Naive thymus-derived CD8-positive, alpha-beta T cell (primary cell): ENCODE measurements around the gene CEND1. TPM values are rescaled to one million over a fixed set of nuclear protein-coding genes. Genes with fewer than 3 reads are reported as not detected.

ENCODE experiments used
- ATAC-seq, 2 donors: fragments of 150-1000 bp; cut with Tn5 transposase in 1 of 2; sonication (Bioruptor Pico), chemical (Tn5 transposase) in 1 of 2; 1 replicate in 1 of 2; 2 replicates in 1 of 2; pipeline ENCODE4 v1.10.0; 2021; ENCODE audit warnings: mild to moderate bottlenecking in 2 of 2, moderate library complexity in 2 of 2
- POLR2A ChIA-PET: fragments of 350-600 bp; sonication (Branson Sonifier 250); formaldehyde crosslinking; loops from one replicate; lab custom pipeline; 2021; ENCODE audit warnings: antibody characterized with exemption; lab: Charles Lee
- DNase-seq, 10 donors: peaks; one replicate each; pipeline versions ENCODE4 v3.0.0 to v3.0.0-alpha.2; 2020 to 2022
- H3K27ac Mint-ChIP-seq, 10 donors: one replicate each; pipeline ENCODE4 v1.8.0; 2020 to 2022; ENCODE audit warnings: mild to moderate bottlenecking in 10 of 10, mixed read lengths in 10 of 10, moderate library complexity in 4 of 10, inconsistent platforms in 1 of 10
- H3K27me3 Mint-ChIP-seq, 5 donors: one replicate each; pipeline ENCODE4 v1.8.0; 2021 to 2022; ENCODE audit warnings: mixed read lengths in 5 of 5
- H3K36me3 Mint-ChIP-seq, 3 donors: one replicate each; pipeline ENCODE4 v1.8.0; 2020 to 2022; ENCODE audit warnings: mixed read lengths in 3 of 3, mild to moderate bottlenecking in 2 of 3, inconsistent platforms in 1 of 3
- H3K4me1 Mint-ChIP-seq, 4 donors: one replicate each; pipeline ENCODE4 v1.8.0; 2021 to 2022; ENCODE audit warnings: mixed read lengths in 4 of 4
- H3K4me3 Mint-ChIP-seq, 10 donors: one replicate each; pipeline ENCODE4 v1.8.0; 2020 to 2022; ENCODE audit warnings: mild to moderate bottlenecking in 10 of 10, mixed read lengths in 10 of 10, moderate library complexity in 6 of 10, inconsistent platforms in 1 of 10
- H3K9me3 Mint-ChIP-seq, 9 donors: one replicate each; pipeline ENCODE4 v1.8.0; 2020 to 2022; ENCODE audit warnings: mixed read lengths in 9 of 9, mild to moderate bottlenecking in 3 of 9, inconsistent platforms in 1 of 9, moderate library complexity in 1 of 9
- polyA plus RNA-seq, 3 donors: library from polyadenylated mRNA; unstranded; fragments of 300-500 nt; fragmentation: Illumina TruSeq; gene quantifications; one replicate each; pipeline ENCODE4 v1.2.3, GENCODE V29; 2021
- total RNA-seq, 8 experiments: library from RNA in 2 of 8; stranded (reverse) in 2 of 8; gene quantifications; one replicate each; pipeline ENCODE4 v1.2.3 and lab custom pipeline; 2021 to 2026

Gene CEND1
- total and polyA plus RNA-seq, 5 experiments from 2014 or later: not detected

DNA sequence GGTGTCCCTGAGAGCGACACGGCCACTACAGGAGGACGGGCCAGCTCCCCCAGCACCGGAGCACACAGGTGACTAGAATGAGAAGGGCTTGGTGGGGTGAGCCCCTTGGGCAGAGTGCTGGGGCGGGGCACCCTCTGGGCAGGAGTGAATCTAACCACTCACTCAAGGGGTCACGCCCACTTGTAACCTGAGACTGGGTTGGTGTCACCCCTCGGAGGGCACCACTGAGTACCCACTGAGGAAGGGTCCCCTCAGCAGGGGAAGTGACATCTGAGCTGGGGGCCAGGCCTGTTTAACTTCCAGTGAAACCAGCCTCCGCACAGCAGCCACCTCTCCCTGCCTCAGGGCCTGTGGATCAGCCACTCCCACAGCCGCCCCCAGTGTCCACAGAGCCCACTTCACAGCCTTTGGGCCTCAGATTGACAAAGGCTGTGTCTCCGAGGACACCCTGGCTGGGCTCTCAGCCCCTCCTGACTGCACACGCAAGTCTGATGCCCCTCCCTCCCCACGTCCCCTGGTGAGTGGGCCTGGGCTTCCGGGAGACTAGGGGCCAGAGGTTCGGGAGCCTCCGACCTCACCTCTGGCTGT is 18.2 kb downstream of the CEND1 start:
- ATAC-seq (no peak), DNase-seq (no peak)
- H3K4me1 Mint-ChIP-seq: peaks cover 5 to 20% (median 18%) of the 10 kb centered on the region in 4 donors
- peaks cover 0 to 9% (median 0%) of the 10 kb centered on the region in 3 donors for H3K36me3 Mint-ChIP-seq
- POLR2A ChIA-PET: no interaction called here
- no peak overlapping the region for H3K27ac Mint-ChIP-seq
- no peaks in the 10 kb centered on the region for H3K27me3 Mint-ChIP-seq
- H3K9me3 Mint-ChIP-seq: no peaks in the 10 kb centered on the region
- H3K4me3 Mint-ChIP-seq: no peak overlapping the region

DNA sequence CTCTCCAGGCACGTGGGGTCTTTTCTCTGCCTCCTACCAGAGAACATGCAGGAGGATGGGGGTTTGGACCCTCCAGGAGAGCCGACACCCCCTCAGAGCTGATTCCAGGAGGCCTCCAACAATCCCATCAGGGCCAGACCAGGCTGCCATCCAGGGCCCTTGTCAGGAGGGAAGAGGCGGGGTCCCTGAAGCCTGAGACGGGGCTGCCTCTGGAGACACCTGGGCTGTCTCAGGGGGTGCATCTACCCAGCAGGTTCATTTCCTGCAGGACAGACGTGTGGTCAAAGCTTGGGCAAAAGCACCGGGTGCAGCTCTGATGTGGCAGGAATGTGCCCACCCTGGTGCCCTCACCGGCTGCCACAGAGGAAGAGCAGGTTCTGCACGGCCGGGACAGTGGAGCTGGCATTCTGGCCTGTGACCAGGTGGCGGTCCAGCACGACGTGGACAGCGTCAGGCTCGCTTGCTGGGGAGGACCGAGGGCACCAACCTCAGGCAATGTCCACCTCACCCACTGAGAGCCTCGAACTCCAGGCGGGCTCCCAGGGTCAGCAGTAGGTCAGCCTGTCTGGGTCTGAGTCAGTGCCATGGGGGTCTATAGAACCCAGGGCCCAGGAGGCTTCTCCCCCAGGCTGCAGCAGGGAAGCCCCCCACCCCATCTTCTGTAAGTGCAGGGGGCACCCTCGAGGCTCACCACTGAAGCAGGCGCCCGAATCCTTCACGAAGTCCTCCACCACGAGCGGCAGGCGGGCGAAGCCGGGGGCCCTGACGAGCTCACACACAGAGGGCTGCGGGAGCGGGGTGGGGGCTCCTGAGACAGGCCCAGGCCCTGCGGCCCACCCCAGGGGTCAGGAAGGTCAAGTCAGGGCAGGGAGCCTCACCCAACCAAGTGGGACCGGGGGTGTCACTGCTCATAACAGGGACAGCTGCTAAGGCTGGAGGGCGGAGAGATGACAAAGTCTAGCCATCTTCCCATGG is 19.0 kb downstream of the CEND1 start:
- no peaks in the 10 kb centered on the region for H3K9me3 Mint-ChIP-seq
- no peak overlapping the region for H3K4me3 Mint-ChIP-seq
- H3K27me3 Mint-ChIP-seq: no peaks in the 10 kb centered on the region
- H3K27ac Mint-ChIP-seq: no peak overlapping the region
- ATAC-seq (no peak), DNase-seq (no peak)
- POLR2A ChIA-PET: no interaction called here
- peaks cover 2 to 14% (median 12%) of the 10 kb centered on the region in 4 donors for H3K4me1 Mint-ChIP-seq
- peaks cover 0 to 9% (median 0%) of the 10 kb centered on the region in 3 donors for H3K36me3 Mint-ChIP-seq

DNA sequence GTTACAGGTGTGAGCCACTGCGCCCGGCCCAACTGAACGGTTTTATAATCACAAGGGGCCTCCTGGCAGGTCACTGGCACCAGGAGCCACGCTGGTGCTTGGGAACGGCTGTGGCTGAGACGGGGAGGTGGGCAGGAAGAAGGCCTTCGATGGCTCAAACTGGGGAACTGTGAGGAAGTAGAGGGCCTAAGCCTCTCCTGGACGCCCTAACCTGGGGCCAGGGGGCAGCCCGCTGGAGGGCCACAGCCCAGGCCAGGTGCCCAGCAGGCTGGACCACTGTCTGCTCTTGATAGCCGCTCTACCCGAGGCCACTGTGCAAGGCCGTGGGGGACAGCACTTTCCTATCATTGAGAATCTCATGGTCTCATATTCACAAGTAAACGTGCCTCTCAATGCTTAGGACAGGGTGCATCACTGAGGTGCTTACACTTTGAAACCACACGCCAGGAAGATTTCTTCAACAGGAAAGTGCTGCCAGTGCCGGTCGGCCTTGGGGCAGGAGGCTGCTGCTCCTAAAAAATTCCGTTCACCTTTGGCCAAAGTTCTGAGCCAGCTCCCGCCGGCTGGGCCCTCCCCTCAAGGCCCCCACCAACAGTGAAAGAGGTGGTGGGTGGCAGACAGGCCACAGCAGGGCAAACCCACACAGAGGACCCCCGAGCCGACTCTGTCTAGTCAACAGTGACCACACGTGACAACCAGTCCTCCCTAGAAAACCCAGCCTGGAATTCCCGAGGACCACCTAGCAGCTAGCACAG is 19.8 kb downstream of the CEND1 start:
- Mint-ChIP-seq H3K27me3 (no peaks in the 10 kb centered on the region), H3K4me1 (peaks cover 0 to 10% (median 6%) of the 10 kb centered on the region in 4 donors), H3K36me3 (peaks cover 0 to 13% (median 0%) of the 10 kb centered on the region in 3 donors), H3K27ac (no peak overlapping the region), H3K9me3 (no peaks in the 10 kb centered on the region), H3K4me3 (no peak overlapping the region)
- no peak for ATAC-seq
- POLR2A ChIA-PET: no interaction called here
- DNase-seq: no peak

DNA sequence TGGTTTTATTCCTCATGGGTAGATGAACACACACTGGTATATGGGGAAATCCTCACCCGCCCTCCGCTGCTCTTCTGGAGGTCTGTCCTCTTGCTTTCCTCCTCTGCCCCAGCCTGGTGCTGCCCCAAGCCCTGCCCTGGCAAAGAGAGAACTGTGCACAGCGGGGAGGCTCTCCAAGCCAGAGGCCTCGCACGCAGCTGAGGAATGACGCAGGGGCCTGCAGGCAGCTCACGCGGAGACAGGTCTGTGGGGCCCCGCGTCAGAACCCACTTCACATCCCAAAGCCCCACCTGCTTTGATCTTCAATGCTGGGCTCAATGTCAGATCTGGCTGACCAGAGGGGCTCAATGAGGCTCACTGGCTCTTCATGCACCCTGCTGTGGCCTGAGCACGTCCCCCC is 22.7 kb downstream of the CEND1 start:
- POLR2A ChIA-PET: no interaction called here

DNA sequence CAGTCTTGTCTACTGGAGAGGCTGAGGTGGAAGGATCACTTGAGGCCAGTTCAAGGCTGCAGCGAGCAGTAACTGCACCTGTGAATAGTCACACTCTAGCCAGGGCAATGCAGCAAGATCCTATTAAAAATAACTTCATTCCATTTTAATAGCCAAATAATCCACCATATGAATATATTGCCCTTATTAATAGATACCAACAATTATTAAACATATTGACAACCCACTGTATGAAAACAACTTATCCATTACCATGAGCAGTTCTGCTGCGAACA is 23.0 kb downstream of the CEND1 start:
- Mint-ChIP-seq H3K4me3 (no peak overlapping the region), H3K27me3 (no peaks in the 10 kb centered on the region), H3K4me1 (peaks cover 0 to 3% (median 1%) of the 10 kb centered on the region in 4 donors), H3K9me3 (no peaks in the 10 kb centered on the region), H3K36me3 (peaks cover 0 to 28% (median 0%) of the 10 kb centered on the region in 3 donors), H3K27ac (no peak overlapping the region)
- POLR2A ChIA-PET: no interaction called here
- ATAC-seq: no peak
- no peak for DNase-seq

More for the DNA sequence above, 22.7 kb downstream of the CEND1 start:
- Mint-ChIP-seq H3K4me1 (peaks cover 0 to 3% (median 1%) of the 10 kb centered on the region in 4 donors), H3K4me3 (no peak overlapping the region), H3K27ac (no peak overlapping the region), H3K9me3 (no peaks in the 10 kb centered on the region), H3K27me3 (no peaks in the 10 kb centered on the region), H3K36me3 (peaks cover 0 to 25% (median 0%) of the 10 kb centered on the region in 3 donors)
- DNase-seq (no peak), ATAC-seq (no peak)

DNA sequence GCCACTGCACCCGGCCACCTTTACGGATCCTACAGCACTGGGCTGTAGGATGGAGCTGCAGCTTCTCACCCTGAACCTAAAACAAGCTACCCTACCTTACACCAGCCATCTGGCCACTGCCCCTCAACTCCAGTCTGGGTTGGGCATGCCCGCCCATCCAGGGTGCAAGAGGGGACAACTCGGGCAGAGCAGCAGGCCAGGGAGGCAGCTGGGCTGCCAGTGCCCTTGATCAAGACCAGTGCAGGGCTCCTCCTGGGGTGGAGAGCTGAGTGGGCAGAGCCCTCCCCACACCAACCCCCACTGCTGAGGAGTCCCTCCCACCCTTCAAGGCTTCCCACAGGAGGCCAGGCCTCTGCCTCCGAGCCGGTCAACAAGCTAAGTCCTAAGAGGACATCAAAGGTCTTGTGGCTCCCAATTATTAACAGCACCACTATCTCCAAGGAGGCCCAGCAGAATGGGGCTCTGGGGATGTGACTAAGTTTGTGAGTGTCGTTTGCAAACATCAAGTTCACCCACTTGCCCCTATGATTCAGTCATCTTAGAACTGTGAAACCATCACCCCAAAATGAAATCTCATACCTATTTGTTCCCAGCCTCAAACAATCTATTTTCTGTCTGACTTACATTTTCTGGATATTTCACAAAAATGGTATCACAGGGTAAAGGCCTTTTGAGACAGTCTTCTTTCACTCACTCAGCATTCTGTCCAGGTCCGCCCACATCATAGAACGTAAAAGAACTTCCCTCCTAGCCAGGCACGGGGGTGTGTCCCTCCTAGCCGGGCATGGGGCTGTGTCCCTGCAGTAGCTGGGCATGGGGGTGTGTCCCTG is 23.6 kb downstream of the CEND1 start:
- POLR2A ChIA-PET: no interaction called here
- no peak overlapping the region for H3K4me3 Mint-ChIP-seq
- peaks cover 0 to 34% (median 0%) of the 10 kb centered on the region in 3 donors for H3K36me3 Mint-ChIP-seq
- H3K27ac Mint-ChIP-seq: no peak overlapping the region
- DNase-seq (no peak), ATAC-seq (no peak)
- H3K9me3 Mint-ChIP-seq: no peaks in the 10 kb centered on the region
- peaks cover 0 to 3% (median 1%) of the 10 kb centered on the region in 4 donors for H3K4me1 Mint-ChIP-seq
- no peaks in the 10 kb centered on the region for H3K27me3 Mint-ChIP-seq

DNA sequence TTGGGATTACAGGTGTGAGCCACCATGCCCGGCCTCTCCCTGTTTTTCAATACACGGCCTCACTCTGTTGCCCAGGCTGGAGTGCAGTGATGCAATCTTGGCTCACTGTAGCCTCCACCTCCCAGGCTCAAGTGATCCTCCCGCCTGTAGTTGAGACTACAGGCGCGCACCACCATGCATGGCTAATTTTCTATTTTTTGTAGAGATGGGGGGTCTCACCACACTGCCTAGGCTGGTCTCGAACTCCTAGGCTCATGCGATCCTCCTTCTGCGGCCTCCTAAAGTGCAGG is 24.1 kb downstream of the CEND1 start:
- POLR2A ChIA-PET: no interaction called here
- H3K27me3 Mint-ChIP-seq: no peaks in the 10 kb centered on the region
- no peak for ATAC-seq
- H3K27ac Mint-ChIP-seq: peak overlapping the region in 2 of 10 donors; percentile 67 to 77
- no peak for DNase-seq
- H3K4me1 Mint-ChIP-seq: peaks cover 0 to 3% (median 1%) of the 10 kb centered on the region in 4 donors
- H3K4me3 Mint-ChIP-seq: no peak overlapping the region
- no peaks in the 10 kb centered on the region for H3K9me3 Mint-ChIP-seq
- H3K36me3 Mint-ChIP-seq: peaks cover 0 to 40% (median 0%) of the 10 kb centered on the region in 3 donors

DNA sequence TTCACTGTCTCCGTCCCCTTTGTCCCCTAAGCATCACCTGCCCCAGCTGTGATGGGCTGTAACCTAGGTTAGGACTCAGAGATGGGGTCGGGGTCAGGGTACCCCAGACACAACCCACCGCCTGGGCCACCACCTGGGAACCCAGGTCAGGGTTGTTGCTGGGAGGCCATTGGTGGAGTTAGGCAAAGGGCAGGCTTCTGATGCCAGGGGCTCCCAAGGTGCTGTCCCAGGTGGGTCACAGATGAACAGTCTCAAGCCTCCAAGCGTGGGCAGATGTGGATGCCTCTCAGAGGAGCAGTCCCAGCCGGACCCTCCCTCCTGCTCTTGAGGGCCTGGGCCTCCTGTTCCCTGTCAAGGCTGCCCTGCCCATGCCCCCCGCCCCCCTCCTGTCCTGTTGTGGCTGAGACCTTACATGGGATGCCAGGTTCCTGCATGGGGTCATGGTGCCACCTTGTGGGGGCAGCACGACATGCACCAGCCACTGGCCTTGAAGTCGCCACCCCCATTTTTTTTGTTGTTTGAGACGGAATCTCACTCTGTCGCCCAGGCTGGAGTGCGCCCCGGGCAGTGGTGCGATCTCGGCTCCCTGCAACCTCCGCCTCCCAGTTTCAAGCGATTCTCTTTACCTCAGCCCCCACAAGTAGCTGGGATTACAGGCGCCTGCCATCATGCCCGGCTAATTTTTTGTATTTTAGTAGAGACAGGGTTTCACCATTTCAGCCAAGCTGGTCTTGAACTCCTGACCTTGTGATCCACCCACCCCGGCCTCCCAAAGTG is 24.7 kb downstream of the CEND1 start:
- POLR2A ChIA-PET: no interaction called here
- Mint-ChIP-seq H3K4me3 (peak overlapping the region in 1 of 10 donors; percentile 24), H3K27ac (peak overlapping the region in 4 of 10 donors; percentile 28 to 77 (median 50)), H3K36me3 (peaks cover 0 to 44% (median 0%) of the 10 kb centered on the region in 3 donors), H3K4me1 (peaks cover 0 to 3% (median 1%) of the 10 kb centered on the region in 4 donors), H3K27me3 (no peaks in the 10 kb centered on the region), H3K9me3 (no peaks in the 10 kb centered on the region)
- peak; percentile 83 to 91 for ATAC-seq
- peak; percentile 58 to 83 (median 66) for DNase-seq

DNA sequence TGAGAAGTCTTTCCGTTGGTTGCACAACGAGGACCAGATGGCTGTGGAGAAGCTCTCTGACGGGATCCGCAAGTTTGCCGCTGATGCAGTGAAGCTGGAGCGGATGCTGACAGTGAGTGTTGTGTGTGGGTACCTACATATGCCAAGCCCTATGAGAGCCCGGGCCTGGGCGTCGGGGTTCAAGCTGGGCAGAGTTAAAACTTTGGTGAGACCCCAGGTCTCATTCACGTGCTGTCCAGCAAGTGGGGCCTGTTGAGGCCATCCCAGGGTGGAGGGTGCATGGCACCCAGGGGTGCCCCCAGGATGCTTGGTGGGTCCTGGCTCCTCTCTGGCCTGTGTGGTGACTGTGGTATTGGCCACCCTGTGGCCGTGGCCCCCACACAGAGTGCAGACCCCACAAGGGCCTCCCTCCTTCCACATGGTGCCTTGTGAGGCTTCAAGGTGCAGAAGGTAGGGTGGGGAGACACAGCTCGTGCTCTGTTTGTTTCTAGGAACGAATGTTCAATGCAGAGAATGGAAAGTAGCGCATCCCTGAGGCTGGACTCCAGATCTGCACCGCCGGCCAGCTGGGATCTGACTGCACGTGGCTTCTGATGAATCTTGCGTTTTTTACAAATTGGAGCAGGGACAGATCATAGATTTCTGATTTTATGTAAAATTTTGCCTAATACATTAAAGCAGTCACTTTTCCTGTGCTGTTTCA is 25.4 kb downstream of the CEND1 start:
- no peak for DNase-seq
- Mint-ChIP-seq H3K36me3 (peaks cover 0 to 45% (median 0%) of the 10 kb centered on the region in 3 donors), H3K4me3 (no peak overlapping the region), H3K27ac (peak overlapping the region in 4 of 10 donors; percentile 17 to 65 (median 44)), H3K27me3 (no peaks in the 10 kb centered on the region), H3K4me1 (peaks cover 0 to 3% (median 1%) of the 10 kb centered on the region in 4 donors), H3K9me3 (no peaks in the 10 kb centered on the region)
- POLR2A ChIA-PET: interaction anchor here (1.5 kb wide), 1 partner anchor 17 kb away, joined by 6 read pairs; the partner anchor contains the start of gene TALDO1
- ATAC-seq: no peak

DNA sequence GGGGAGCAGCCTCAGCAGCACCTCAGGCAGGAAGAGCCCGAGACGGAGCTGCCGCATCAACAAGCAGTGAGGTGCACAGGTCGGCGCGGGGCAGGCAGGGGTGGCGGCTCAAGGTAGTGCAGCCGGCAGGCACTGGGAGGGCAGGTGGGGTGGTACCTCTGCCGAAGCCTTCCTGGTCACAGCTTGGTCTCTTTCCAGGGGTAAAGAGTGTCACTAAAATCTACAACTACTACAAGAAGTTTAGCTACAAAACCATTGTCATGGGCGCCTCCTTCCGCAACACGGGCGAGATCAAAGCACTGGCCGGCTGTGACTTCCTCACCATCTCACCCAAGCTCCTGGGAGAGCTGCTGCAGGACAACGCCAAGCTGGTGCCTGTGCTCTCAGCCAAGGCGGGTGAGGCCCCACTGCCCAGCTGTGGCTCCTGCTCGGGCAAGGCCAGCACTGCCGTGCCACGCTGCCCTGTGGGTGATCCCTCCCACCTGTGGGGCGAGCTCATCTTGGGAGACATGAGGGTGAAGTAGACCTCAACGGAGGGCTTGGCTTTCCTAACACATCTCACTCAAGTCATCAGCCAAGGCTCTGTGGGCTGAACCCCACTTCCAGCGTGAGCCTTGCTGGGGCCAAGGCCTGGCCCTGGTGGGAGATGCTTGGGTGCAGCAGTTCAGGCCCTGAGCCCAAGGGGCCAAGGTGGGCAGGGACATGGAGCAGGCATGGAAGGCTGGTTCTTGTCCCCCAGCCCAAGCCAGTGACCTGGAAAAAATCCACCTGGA is 26.2 kb downstream of the CEND1 start:
- H3K9me3 Mint-ChIP-seq: no peaks in the 10 kb centered on the region
- POLR2A ChIA-PET: interaction anchor here (1.5 kb wide), 1 partner anchor 16 kb away, joined by 6 read pairs; the partner anchor contains the start of gene TALDO1
- peaks cover 0 to 50% (median 0%) of the 10 kb centered on the region in 3 donors for H3K36me3 Mint-ChIP-seq

More for the DNA sequence above, 26.2 kb downstream of the CEND1 start:
- Mint-ChIP-seq H3K27me3 (no peaks in the 10 kb centered on the region), H3K27ac (no peak overlapping the region), H3K4me3 (no peak overlapping the region), H3K4me1 (peaks cover 0 to 3% (median 1%) of the 10 kb centered on the region in 4 donors)
- ATAC-seq: no peak
- DNase-seq: no peak
